GM21526 (cell line): Measurements from ENCODE around the gene CSAD.
"Not testable (repeated sequence)": the region's sequence is repeated elsewhere in the genome, so short reads cannot be mapped to it uniquely, and the experiment has no call there.

Experiments
- ATAC-seq: cut with Tn5 transposase; IDR thresholded peaks from one replicate; pipeline ENCODE4 v1.9.1; 2021; ENCODE audit warnings: moderate library complexity; ENCODE audit not compliant: unreplicated experiment, low FRiP score

The CSAD gene

DNA sequence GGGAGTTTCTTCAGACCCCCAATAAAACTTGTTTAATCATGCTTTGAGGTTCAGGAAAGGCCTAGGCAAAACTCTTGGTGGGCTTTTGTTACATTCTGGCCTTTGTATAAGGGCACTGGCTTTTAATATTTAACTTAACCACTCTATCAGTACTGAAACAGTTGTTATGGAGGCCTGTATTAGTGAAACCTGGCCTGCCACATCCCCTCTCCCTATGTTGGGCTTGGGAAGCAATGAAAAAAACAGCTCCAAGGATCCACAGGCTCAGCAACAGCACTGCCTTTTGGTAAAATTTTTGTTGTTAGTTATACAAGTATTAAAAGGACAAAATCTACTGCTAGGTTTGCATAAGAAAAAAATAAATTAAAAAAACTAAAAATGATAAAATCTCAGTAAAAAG, 66.8 kb downstream of the CSAD start:
- ATAC-seq, result no peak

GRCh38 chr12:53113136-53113705, 67.5 kb downstream of the CSAD start:
- ATAC-seq, result no peak

DNA sequence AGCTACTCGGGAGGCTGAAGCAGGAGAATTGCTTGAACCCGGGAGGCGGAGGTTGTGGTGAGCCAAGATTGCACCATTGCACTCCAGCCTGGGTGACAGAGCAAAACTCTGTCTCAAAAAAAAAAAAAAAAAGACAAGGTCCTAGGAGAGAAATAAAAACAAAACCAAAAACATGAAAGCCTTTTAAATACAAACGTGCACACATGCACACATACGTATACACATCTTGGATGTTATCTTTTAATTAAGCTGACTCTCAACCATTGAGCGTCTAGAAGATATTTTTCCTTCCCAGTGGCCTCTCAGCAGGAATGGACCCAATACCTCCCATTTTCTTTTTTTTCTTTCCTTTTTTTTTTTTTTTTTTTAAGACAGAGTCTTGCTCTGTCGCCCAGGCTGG, 68.3 kb downstream of the CSAD start:
- ATAC-seq, result not testable (repeated sequence)
